ACC112 (cell line): ENCODE results near the gene BARD1.

ENCODE experiments used
- H2AFZ ChIP-seq: fragments of 200-600 bp; sonication (generic); one replicate; pipeline ENCODE4 v1.6.0; 2017; ENCODE audit warnings: antibody characterized with exemption, low read length; ENCODE audit not compliant: unreplicated experiment
- H3K27ac ChIP-seq: fragments of 200-600 bp; sonication (generic); 2 replicates; pipeline ENCODE4 v1.5.1; 2014; ENCODE audit warnings: low read depth, mild to moderate bottlenecking, antibody characterized with exemption, low read length, moderate library complexity
- H3K27me3 ChIP-seq: fragments of 200-600 bp; sonication (generic); 2 replicates; pipeline ENCODE4 v1.6.1; 2014; ENCODE audit warnings: mild to moderate bottlenecking, antibody characterized with exemption, low read length, moderate library complexity, mixed read lengths; ENCODE audit not compliant: insufficient read depth
- H3K36me3 ChIP-seq: fragments of 200-600 bp; sonication (generic); 2 replicates; pipeline ENCODE4 v1.6.1; 2016; ENCODE audit warnings: mild to moderate bottlenecking, antibody characterized with exemption, low read length, moderate library complexity, mixed read lengths; ENCODE audit not compliant: insufficient read depth
- H3K4me1 ChIP-seq: fragments of 200-600 bp; sonication (generic); one replicate; pipeline ENCODE4 v1.6.1; 2016; ENCODE audit warnings: low read length, mixed read lengths; ENCODE audit not compliant: insufficient read depth, unreplicated experiment, control insufficient read depth
- H3K4me3 ChIP-seq: fragments of 200-600 bp; sonication (generic); 2 replicates; pipeline ENCODE4 v1.5.1; 2014; ENCODE audit warnings: mild to moderate bottlenecking, low read depth, low read length
- H3K79me2 ChIP-seq: fragments of 200-600 bp; sonication (generic); one replicate; pipeline ENCODE4 v1.6.0; 2016; ENCODE audit warnings: low read length; ENCODE audit not compliant: control insufficient read depth, unreplicated experiment, insufficient read depth

Gene BARD1

GRCh38 chr2:214772443-214773015 is 37.0 kb downstream of the BARD1 start:
- Histone ChIP-seq H3K4me1 (peaks cover 10% of the 10 kb centered on the region), H3K36me3 (peaks cover 34% of the 10 kb centered on the region), H2AFZ (no peak overlapping the region), H3K27ac (no peak overlapping the region), H3K27me3 (no peaks in the 10 kb centered on the region), H3K4me3 (no peak overlapping the region), H3K79me2 (no peaks in the 10 kb centered on the region)

- H3K79me2 ChIP-seq = no peaks in the 10 kb centered on the region
- H2AFZ ChIP-seq = no peak overlapping the region
- no peaks in the 10 kb centered on the region for H3K4me1 ChIP-seq
- no peaks in the 10 kb centered on the region for H3K27me3 ChIP-seq
- H3K4me3 ChIP-seq = no peak overlapping the region
- peaks cover 19% of the 10 kb centered on the region for H3K36me3 ChIP-seq
- no peak overlapping the region for H3K27ac ChIP-seq
Measured at GRCh38 chr2:214765180-214765579, 44.3 kb downstream of the BARD1 start.

GRCh38 chr2:214753455-214753854 is 56.0 kb downstream of the BARD1 start:
- H3K36me3 ChIP-seq = peaks cover 25% of the 10 kb centered on the region
- H3K4me3 ChIP-seq = no peak overlapping the region
- no peaks in the 10 kb centered on the region for H3K27me3 ChIP-seq
- H3K79me2 ChIP-seq = no peaks in the 10 kb centered on the region
- no peaks in the 10 kb centered on the region for H3K4me1 ChIP-seq
- no peak overlapping the region for H3K27ac ChIP-seq
- H2AFZ ChIP-seq = no peak overlapping the region

- no peaks in the 10 kb centered on the region for H3K79me2 ChIP-seq
- peaks cover 20% of the 10 kb centered on the region; the same call in 1 of the 2 replicates for H3K36me3 ChIP-seq
- no peaks in the 10 kb centered on the region for H3K4me1 ChIP-seq
- no peak overlapping the region for H2AFZ ChIP-seq
- no peak overlapping the region for H3K4me3 ChIP-seq
- H3K27me3 ChIP-seq = no peaks in the 10 kb centered on the region
- H3K27ac ChIP-seq = no peak overlapping the region
Measured at GRCh38 chr2:214750529-214750928, 59.0 kb downstream of the BARD1 start.

- no peak overlapping the region for H3K27ac ChIP-seq
- no peak overlapping the region for H3K4me3 ChIP-seq
- H3K79me2 ChIP-seq = no peaks in the 10 kb centered on the region
- H2AFZ ChIP-seq = no peak overlapping the region
- peaks cover 19% of the 10 kb centered on the region for H3K36me3 ChIP-seq
- H3K27me3 ChIP-seq = no peaks in the 10 kb centered on the region
- no peaks in the 10 kb centered on the region for H3K4me1 ChIP-seq
Measured at GRCh38 chr2:214747992-214748391, 61.5 kb downstream of the BARD1 start.

GRCh38 chr2:214742119-214742518 is 67.4 kb downstream of the BARD1 start:
- peaks cover 12% of the 10 kb centered on the region for H3K36me3 ChIP-seq
- H3K27ac ChIP-seq = no peak overlapping the region
- no peaks in the 10 kb centered on the region for H3K79me2 ChIP-seq
- H3K27me3 ChIP-seq = no peaks in the 10 kb centered on the region
- no peaks in the 10 kb centered on the region for H3K4me1 ChIP-seq
- H2AFZ ChIP-seq = no peak overlapping the region
- no peak overlapping the region for H3K4me3 ChIP-seq

- H3K36me3 ChIP-seq = peaks cover 8% of the 10 kb centered on the region
Measured at GRCh38 chr2:214740867-214741395, 68.6 kb downstream of the BARD1 start.

GRCh38 chr2:214737188-214737587 is 72.3 kb downstream of the BARD1 start:
- H3K79me2 ChIP-seq = no peaks in the 10 kb centered on the region
- H3K36me3 ChIP-seq = no peaks in the 10 kb centered on the region
- no peak overlapping the region for H3K27ac ChIP-seq
- H2AFZ ChIP-seq = no peak overlapping the region
- no peaks in the 10 kb centered on the region for H3K27me3 ChIP-seq
- H3K4me1 ChIP-seq = no peaks in the 10 kb centered on the region
- H3K4me3 ChIP-seq = no peak overlapping the region

More at GRCh38 chr2:214740867-214741395, 68.6 kb downstream of the BARD1 start:
- H3K4me1 ChIP-seq = no peaks in the 10 kb centered on the region
- H3K79me2 ChIP-seq = no peaks in the 10 kb centered on the region
- no peak overlapping the region for H3K27ac ChIP-seq
- H2AFZ ChIP-seq = no peak overlapping the region
- no peaks in the 10 kb centered on the region for H3K27me3 ChIP-seq
- H3K4me3 ChIP-seq = no peak overlapping the region

- Histone ChIP-seq H3K4me3 (no peak overlapping the region), H2AFZ (no peak overlapping the region), H3K36me3 (peaks cover 25% of the 10 kb centered on the region), H3K4me1 (no peaks in the 10 kb centered on the region), H3K27ac (no peak overlapping the region), H3K27me3 (no peaks in the 10 kb centered on the region), H3K79me2 (no peaks in the 10 kb centered on the region)
Measured at GRCh38 chr2:214730800-214731407, 78.6 kb downstream of the BARD1 start.

GRCh38 chr2:214730248-214730647 is 79.2 kb downstream of the BARD1 start:
- no peaks in the 10 kb centered on the region for H3K79me2 ChIP-seq
- no peaks in the 10 kb centered on the region for H3K27me3 ChIP-seq
- H3K27ac ChIP-seq = no peak overlapping the region
- H3K36me3 ChIP-seq = peaks cover 25% of the 10 kb centered on the region
- no peak overlapping the region for H2AFZ ChIP-seq
- H3K4me1 ChIP-seq = no peaks in the 10 kb centered on the region
- no peak overlapping the region for H3K4me3 ChIP-seq

GRCh38 chr2:214724741-214725140 is 84.7 kb downstream of the BARD1 start:
- Histone ChIP-seq H3K4me1 (no peaks in the 10 kb centered on the region), H3K79me2 (no peaks in the 10 kb centered on the region), H3K4me3 (no peak overlapping the region), H2AFZ (no peak overlapping the region), H3K27me3 (no peaks in the 10 kb centered on the region), H3K27ac (no peak overlapping the region), H3K36me3 (peaks cover 17% of the 10 kb centered on the region)
